Measurements from ENCODE around the gene RAMACL.

RAMACL gene

GRCh38 chr6:166618251-166618650 is 31.8 kb upstream of the RAMACL start:
- no peak for DNase-seq (ENCODE audit: low read depth)

GRCh38 chr6:166617359-166617758 is 30.9 kb upstream of the RAMACL start:
- DNase-seq (ENCODE audit: low read depth): no peak

GRCh38 chr6:166616261-166617238 is 30.1 kb upstream of the RAMACL start:
- DNase-seq (ENCODE audit: low read depth): no peak

- no peak for DNase-seq (ENCODE audit: low read depth)
Observed at GRCh38 chr6:166615059-166615770, 28.7 kb upstream of the RAMACL start.

- no peak for DNase-seq (ENCODE audit: low read depth)
Observed at GRCh38 chr6:166614589-166614988, 28.1 kb upstream of the RAMACL start.

GRCh38 chr6:166614171-166614583 is 27.7 kb upstream of the RAMACL start:
- no peak for DNase-seq (ENCODE audit: low read depth)

GRCh38 chr6:166613027-166613426 is 26.5 kb upstream of the RAMACL start:
- no peak for DNase-seq (ENCODE audit: low read depth)

- DNase-seq (ENCODE audit: low read depth): no peak
Observed at GRCh38 chr6:166612471-166612881, 26.0 kb upstream of the RAMACL start.

GRCh38 chr6:166611631-166612030 is 25.2 kb upstream of the RAMACL start:
- no peak for DNase-seq (ENCODE audit: low read depth)

GRCh38 chr6:166610069-166610468 is 23.6 kb upstream of the RAMACL start:
- DNase-seq (ENCODE audit: low read depth): no peak

- no peak for DNase-seq (ENCODE audit: low read depth)
Observed at GRCh38 chr6:166608774-166609173, 22.3 kb upstream of the RAMACL start.

- no peak for DNase-seq (ENCODE audit: low read depth)
Observed at GRCh38 chr6:166605752-166606151, 19.3 kb upstream of the RAMACL start.

GRCh38 chr6:166604911-166605310 is 18.4 kb upstream of the RAMACL start:
- no peak for DNase-seq (ENCODE audit: low read depth)

- DNase-seq (ENCODE audit: low read depth): no peak
Observed at GRCh38 chr6:166604328-166604727, 17.9 kb upstream of the RAMACL start.

GRCh38 chr6:166603043-166603690 is 16.7 kb upstream of the RAMACL start:
- no peak for DNase-seq (ENCODE audit: low read depth)

GRCh38 chr6:166601956-166602355 is 15.5 kb upstream of the RAMACL start:
- DNase-seq (ENCODE audit: low read depth): no peak

GRCh38 chr6:166600931-166601330 is 14.5 kb upstream of the RAMACL start:
- DNase-seq (ENCODE audit: low read depth): no peak

- DNase-seq (ENCODE audit: low read depth): no peak
Observed at GRCh38 chr6:166599205-166599604, 12.7 kb upstream of the RAMACL start.

- DNase-seq (ENCODE audit: low read depth): no peak
Observed at GRCh38 chr6:166598441-166599138, 12.1 kb upstream of the RAMACL start.

GRCh38 chr6:166597711-166598440 is 11.4 kb upstream of the RAMACL start:
- DNase-seq (ENCODE audit: low read depth): no peak

- DNase-seq (ENCODE audit: low read depth): no peak
Observed at GRCh38 chr6:166596776-166597507, 10.5 kb upstream of the RAMACL start.
